HG03196 (cell line): ENCODE data around the gene CLDN18.

Experiments used
- ATAC-seq: cut with Tn5 transposase; IDR thresholded peaks from one replicate; pipeline ENCODE4 v1.9.1; 2021; ENCODE audit not compliant: unreplicated experiment

Gene CLDN18

DNA sequence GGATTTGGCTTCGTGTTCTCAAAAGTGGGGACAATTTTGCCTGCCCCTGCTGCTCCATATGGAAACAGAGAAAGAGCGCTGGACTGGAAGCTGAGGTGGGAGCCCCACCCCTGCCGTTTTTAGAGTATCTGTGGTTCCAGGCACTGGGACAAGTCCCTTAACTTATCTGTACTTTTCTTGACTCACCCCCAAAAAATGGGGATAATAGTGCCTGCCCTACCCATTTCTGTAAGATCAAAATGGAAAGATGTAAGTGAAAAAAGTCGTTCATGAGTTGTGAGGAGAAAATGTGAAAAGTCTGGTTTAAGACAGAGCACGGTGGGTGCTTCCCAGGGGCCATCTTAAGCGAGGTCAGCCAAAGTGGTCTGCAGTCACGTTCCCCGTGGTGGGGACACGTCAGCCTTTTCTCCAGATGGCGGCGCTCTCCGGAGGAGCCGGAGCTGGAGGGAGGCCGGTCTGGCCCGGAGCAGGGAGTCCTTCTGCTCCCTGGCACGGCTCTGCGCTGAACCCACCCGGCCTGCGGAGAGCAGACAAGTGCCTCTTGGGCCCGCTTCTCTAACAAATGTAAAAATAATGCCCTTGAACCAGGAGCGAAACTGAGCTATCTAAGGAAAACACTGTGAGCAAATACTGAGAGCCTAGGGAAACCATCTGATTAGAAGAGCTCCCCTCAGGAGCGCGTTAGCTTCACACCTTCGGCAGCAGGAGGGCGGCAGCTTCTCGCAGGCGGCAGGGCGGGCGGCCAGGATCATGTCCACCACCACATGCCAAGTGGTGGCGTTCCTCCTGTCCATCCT, at the start of gene CLDN18:
CLDN18 (plus strand) TSS at position 690 of the 797 bp plus-strand sequence; CDS start at position 751, 61 bp downstream.
- no peak for ATAC-seq

DNA sequence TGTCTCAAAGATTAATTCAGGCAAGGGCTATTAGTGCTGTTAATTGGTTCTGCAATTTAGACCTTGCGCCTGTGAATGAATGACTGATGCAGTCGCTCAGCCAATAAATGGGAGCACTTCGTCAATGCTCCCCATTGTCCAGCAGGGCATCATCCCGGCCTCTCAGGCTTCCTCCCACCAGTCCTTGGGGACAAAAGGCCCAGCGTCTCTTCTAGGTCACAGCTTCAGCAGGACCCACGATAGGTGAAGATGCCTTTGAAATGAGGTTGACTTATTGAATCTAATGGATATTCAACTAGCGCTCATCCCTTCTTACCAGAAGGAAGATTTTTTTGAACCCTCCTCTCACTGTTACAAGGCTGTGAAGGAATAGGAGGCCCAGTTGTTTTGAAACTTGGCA, 47.7 kb upstream of the CLDN18 start:
- ATAC-seq, result no peak

DNA sequence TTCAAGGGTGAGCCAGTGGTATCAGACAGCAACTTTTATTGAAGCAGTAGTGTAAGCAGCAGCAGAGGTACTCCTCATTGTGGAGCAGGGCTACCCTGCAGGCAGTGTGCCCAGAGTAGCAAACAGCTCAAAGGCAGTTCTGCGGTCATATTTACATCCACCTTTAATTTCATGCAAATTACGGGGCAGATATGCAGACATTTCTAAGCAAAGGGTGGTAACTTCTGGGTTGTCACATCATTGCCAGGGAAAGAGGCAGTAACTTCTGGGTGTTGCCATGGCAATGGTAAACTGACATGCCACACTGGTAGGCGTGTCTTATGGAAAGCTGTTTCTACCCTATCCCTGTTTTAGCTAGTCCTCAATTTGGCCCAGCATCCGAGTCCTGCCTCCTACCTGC, 46.5 kb upstream of the CLDN18 start:
- no peak for ATAC-seq

DNA sequence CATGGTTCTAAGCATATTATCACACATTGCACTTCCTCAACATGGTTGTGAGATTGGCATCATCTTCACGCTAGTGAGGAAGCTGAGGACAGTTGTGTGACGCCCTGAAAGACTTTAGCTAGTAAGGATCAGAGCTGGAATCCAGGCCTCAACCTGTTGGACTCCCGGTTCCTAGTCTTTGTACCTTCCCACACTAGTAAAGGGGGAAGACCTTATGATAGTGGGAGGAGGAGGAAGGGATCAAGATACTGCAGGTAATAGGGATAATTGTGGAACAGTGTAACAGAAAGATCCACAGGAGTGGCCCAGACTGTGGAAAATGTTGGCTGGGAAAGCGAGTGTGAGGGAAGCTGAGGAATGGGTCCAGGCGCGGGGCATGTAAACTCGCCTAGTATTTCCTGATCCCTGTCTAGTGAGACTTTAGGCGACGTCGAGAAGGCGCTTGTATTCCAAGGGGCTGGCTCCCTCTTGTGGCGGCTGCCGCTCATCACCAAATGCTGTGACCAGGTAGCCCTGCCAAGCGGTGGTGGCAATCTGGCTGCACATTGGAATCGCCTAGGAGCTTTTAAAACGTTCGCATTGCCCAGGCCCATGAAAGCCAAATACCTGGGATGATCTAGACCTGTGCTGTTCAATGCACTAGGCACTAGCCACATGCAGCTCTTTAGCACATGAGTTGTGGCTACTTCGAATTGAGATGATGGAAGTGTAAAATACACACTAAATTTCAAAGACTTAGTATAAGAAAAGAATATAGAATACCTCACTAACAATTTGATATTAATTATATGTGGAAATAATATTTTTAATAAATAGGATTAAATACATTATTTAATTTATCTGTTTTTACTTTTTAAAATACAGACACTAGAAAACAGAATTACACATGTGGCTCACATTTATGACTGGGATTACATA, 38.8 kb upstream of the CLDN18 start:
- ATAC-seq, result peak; percentile 93

DNA sequence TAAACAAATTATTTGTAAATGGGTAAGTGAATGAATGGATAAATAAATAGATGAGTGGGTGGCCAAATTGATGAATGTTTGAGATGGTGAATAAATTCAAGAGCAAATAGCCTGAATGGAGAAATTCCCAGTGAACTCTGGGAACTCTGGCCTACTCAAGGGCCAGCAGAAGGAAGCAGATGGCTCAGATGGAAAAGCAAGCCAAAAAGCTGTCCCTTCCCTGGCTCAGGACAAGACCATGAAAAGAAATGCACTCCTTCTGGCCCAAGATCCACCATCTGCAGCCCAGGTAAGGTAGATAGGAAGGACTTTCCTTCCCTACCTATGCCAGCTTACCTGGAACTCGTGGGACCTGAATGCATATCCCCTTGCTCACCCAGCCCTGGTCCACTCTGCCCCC, 37.6 kb upstream of the CLDN18 start:
- ATAC-seq, result no peak

DNA sequence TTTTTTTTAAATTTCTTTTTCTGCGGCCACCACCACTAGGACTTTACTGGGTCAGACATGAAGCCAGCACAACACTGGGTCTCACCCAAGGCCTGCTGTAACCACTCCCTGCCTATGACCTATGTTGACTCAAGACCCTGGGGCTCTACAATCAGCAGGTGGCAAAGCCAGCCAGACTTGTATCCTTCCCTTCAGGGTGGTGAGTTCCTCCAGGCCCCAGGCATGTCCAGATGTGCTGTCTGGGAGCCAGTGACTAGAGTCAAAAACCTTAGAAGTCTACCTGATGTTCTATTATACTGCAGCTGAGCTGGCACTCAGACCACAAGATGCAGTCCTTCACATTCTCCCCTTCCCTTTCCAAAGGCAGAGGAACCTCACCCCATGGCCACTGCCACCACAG, 31.6 kb upstream of the CLDN18 start:
- ATAC-seq, result no peak

DNA sequence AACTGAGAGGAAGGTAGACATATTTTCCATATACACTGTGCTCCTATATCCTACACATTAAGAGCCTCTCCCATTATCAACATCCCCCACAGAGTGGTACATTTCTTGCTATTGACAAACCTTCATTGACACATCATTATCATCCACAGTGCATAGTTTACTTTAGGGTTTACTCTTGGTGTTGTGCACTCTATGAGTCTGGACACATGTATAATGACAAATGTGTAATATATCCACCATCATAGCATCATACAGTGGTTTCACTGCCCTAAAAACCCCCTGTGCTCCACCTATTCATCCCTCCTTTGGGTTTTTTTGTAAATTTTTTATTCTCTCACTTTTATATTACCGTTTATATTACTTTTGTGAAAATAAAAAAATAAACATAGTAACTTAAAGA, 22.2 kb upstream of the CLDN18 start:
- ATAC-seq, result peak; percentile 27

DNA sequence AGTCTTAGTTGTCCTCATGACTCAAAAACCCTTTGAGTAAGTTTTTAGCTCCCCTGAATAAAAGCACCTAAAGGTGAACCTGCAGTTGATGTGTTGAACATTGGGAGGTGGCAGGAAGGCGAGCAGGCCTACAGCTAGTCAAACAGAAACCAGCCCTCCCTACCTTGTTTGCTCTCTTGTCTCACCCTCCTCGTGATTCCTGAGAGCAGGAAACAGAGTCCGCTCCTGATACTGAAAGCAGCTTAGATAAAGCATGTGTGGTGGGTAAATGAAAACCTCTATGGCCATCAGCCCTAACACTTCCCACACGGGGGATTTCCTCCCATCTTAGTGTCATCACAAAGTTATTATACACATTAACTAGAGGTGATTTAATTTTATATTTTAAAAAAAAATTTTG, 21.8 kb upstream of the CLDN18 start:
- ATAC-seq, result peak; percentile 82

DNA sequence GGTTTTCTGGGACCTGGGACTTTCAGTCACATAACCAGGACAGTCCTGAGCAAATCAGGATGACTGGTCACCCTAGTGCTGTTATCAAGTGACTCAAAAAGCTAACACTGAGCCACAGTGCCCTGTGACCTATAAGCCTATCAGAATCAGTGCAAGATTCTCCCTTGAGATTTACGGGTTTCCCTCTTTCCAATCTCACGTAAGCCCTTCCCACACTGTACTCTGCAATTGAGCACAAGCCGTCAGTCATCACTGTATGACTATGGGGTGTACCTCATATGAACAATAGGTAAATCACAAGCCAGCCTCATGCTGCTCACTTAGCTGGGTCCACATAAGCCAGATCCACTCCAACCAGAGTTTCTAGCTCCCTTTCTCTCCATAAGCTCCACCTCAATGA, 21.0 kb upstream of the CLDN18 start:
- peak; percentile 68 for ATAC-seq

DNA sequence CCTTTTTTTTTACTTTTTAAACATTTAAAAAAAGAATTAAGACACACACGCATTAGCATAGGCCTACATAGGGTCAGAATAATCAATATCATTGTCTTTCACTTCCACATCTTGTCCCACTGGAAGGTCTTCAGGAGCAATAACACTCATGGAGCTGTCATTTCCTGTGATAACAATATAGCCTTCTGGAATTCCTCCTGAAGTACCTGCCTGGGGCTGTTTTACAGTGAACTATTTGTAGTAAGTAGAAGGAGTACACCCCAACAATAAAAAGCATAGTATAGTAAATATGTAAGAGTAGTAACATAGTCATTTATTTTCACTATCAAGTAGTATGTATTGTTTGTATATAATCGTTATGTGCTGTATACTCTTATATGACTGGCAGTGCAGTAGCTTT, 19.5 kb upstream of the CLDN18 start:
- no peak for ATAC-seq

DNA sequence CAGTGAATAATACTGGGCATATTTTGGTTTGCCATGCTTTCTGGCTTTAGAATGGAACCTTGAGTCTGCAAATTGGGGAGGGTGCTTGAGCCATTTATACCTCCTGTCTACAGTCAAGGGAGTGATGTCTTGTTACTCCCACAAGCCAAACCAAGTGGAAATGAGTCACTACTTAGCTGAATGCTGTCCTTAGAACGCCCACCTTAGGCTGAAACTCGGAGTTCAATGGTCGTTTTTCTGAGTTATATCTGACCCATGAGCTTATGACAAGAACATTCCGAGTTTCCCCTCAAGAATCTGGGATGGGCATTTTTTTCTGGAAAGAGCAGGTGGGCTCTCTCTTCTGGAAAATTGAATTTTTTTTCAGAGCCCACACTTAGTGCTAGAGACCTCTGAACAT, 17.4 kb upstream of the CLDN18 start:
- ATAC-seq, result no peak

DNA sequence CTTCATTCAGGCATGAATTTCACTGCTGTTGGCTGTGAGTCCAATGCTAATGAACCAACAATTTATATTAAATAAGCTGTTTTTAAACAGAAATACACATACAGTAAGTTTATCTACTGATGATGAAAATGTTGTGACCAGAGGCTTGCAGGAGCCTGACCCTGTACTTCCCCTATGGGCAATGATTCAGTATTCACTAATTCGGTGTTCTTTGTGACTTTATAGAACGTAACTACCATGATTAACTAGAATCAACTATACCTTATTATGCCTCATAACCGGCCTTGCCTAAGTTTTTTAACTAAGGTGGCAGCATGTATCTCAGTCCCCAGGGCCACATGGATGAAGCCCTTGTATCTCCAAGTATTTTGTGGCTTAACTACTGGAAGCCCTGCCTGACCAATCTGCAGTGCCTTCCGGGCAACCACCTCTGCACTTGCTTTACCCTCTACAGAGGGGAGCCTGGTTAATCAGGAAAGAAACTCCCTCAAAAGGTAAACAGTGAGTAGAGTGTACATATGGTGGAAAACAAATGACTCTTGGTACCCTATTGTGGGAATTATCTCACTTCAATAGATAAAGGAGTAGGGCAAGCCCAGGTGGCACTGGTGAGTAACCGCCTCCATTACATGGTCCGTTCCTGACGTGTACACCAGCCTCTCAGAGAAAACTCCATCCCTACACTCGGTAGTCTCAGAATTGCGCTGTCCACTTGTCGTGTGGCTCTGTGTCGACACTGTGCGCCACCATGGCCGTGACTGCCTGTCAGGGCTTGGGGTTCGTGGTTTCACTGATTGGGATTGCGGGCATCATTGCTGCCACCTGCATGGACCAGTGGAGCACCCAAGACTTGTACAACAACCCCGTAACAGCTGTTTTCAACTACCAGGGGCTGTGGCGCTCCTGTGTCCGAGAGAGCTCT, 11.6 kb upstream of the CLDN18 start:
- no peak for ATAC-seq

DNA sequence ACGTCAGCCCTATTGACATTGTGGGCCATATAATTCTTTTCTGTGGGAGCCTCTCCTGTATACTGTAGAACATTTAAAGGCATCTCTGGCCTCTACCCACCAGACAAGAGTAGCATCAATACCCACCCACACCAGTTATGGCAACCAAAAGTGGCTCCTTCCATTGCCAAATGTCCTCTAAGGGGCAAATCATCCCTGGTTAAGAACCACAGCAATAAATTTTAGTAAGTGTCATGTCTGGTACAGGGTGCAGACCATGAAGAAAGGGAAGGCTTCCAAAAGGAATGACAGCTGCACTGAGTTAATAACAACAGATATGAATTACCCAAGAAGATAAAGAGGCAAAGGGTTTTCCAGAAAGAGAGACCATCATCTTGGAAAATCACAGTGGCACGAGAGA, 6.9 kb upstream of the CLDN18 start:
- ATAC-seq, result no peak

DNA sequence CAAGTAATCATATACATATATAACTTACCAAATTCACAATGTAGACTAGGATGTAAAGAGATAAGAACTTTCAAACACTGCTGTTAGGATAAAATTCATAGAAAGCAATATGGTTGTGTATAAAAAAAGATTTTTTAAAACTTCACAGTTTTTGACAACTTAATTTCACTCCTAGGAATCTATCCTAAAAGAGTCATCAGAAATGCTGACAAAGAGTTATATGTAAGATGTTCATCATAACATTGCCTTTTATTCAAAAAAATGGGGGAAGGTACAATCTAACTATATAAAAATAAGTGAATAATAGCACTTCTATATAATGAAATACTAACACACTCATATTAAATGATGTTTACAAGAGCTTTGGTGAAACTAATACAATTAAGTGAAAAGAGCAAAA, 4.3 kb upstream of the CLDN18 start:
- ATAC-seq, result no peak

DNA sequence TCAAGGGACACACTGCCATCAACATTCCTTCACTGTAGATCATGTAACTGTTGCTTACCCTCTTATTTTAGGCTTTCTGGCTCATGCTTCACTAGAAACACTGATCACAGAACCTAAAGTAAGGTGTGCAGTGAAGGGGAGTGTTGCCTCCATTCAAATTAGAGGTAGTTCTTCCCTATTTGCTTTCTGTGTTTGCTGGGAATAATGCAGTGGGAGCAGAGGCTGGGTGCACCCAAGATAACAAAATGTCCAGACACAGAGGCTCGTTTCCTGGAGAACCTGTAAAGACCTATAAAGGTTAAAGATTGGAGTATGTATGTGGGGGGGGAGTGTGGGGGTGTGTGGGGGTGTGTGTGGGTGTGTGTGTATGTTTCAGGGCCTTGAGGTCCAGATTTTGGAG, 2.1 kb upstream of the CLDN18 start:
- ATAC-seq, result no peak

DNA sequence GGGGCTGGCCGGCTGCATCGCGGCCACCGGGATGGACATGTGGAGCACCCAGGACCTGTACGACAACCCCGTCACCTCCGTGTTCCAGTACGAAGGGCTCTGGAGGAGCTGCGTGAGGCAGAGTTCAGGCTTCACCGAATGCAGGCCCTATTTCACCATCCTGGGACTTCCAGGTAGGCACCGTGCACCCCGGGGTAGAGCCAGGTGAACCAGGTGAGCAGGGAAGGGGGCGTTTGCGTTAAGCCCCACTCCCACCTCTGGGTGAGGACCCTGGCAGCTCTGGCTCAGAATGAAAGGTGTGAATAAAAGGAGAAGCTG, 267 bp downstream of the CLDN18 start:
- ATAC-seq, result no peak

DNA sequence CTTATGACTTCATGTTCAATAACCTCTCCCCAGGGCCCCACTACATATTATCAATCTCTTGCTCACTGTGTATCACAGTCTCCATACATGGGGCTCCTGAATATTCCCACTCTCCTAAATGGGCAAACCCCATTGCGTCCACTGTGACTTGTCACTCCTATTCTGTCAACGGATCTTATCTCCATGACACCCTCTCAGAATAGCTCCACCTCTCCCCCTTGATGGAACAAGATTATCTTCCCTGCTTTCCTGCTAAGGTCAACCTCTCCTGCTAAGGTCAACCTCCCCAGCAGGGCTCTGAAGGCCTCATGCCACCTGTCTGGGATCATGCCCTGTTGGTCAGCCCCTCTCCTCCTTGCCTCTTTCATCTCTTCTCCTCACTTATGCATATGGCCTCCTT, 1.8 kb downstream of the CLDN18 start:
- no peak for ATAC-seq

DNA sequence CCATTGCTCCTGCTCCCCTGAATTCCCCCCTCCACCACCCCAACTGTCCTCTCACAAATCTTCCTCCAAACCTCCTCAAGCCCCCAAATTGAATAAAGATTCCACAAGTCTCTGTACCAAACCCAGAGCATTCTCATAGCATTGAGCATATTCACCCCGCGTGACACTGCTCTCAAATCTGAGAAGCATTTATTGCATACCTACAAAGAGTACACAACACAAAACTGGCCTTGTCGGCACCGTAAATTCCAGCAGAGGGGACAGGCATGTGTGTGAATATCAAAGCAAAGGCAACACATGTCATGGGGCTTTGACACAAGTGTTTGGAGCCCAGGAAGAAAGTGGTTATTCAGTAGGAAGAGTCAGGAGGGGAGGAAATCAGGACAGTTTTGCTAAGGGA, 2.6 kb downstream of the CLDN18 start:
- ATAC-seq, result no peak

DNA sequence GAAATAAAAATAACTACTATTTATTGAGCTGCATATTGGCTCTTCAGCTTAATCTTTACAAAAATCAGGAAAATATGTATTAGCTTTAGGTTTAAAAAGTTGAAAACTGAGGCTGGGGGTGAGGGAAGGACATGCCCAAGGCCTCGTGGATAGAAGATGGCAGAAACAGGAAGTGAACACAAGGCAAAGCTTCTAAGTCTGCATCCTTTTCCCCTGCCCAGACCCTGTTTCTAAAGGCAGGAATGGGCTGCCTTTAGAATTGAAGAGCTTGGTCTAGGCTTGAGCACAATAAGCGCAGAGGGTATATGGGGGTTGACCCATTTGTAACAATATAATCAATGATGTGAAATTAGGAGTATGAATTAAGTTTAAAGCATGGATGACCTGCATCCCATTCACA, 6.1 kb downstream of the CLDN18 start:
- no peak for ATAC-seq

DNA sequence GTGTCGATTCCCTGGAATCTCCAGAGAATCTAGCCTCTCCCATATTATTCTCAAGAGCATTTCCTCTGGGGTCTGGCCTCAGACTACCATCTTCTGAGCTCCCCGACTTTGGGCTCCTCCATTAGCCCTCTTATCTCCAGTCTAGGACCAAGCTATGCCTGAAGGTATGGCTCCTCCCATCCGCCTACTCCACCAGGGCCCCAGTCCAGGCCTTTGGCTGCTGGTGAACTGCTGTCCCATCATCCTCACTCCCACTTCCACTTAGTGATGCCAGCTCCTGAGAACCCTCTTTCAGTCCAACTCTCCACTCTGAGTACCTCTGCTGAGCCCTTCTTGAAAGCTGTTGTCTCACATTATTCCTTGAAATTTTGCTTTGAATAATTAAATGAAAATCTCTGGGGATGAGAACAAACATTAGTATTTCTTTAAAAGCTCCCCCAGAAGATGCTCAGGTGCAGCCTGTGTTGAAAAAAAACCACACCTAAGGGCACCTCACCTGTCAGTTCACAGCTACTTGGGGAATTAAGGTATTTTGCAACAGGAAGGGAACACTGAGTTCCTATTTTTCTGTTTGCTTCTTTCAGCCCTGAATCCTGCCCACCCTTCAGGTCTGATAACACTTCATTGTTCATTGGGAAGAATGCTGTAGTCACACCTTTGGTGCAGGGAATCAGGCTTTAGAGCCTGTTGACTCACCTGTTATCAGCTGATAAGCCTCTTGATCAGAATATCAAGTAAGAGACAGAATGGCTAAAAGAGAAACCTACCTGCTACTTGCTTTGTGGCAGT, 9.5 kb downstream of the CLDN18 start:
- no peak for ATAC-seq

DNA sequence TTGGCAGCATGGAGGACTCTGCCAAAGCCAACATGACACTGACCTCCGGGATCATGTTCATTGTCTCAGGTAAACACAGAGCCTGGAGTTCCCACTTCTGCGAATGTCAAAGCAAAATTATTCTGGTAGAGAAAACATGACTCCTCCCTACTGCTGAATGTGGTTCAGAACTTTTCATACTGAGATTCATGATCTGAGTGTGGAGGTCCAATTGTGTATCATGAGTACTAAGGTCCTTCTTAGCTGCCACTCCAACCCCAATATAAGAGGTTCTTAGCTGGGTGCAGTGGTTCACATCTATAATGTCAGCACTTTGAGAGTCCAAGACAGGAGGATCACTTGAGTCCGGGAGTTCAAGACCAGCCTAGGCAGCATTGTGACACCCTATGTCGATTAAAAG, 13.8 kb downstream of the CLDN18 start:
- ATAC-seq, result no peak
